Uterus (tissue), 2 donors: ENCODE data around the gene ZFPM1.

Experiments used
- POLR2A ChIP-seq, 2 donors: fragments of 450-650 bp; IDR thresholded peaks; one replicate each; pipeline ENCODE4 v1.6.1; 2016; ENCODE audit warnings: antibody characterized with exemption in 2 of 2, mild to moderate bottlenecking in 1 of 2, moderate library complexity in 1 of 2
- TF ChIP-seq, protein P1 (sequence below), 4 experiments: fragments of 200-600 bp in 2 of 4; fragments of 450-650 bp in 2 of 4; sonication (generic) in 2 of 4; IDR thresholded peaks; one replicate each; pipeline ENCODE4 v1.5.1; 2016 to 2019; ENCODE audit warnings: antibody characterized with exemption in 4 of 4, mild to moderate bottlenecking in 2 of 4, moderate library complexity in 1 of 4

DNA sequence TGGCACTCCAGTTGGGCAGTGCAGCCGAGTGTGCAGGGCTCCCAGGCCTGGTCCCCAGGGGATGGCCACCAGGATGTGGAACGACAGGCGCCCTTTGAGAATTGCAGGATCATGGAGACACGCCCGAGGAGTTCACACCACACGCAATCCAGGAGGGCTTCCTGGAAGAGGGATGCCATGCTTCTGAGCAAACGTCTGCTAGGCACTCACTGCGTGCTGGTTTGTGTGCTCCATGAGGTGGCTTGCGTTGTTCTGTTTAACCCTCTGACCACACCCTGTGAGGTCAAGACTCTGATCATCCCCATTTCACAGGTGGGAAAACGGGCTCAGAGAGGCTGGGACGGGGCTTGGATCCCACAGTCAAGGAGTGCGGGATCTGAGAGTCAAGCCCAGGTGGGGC, 32.6 kb upstream of the ZFPM1 start:
- TF ChIP-seq, protein P1, sequence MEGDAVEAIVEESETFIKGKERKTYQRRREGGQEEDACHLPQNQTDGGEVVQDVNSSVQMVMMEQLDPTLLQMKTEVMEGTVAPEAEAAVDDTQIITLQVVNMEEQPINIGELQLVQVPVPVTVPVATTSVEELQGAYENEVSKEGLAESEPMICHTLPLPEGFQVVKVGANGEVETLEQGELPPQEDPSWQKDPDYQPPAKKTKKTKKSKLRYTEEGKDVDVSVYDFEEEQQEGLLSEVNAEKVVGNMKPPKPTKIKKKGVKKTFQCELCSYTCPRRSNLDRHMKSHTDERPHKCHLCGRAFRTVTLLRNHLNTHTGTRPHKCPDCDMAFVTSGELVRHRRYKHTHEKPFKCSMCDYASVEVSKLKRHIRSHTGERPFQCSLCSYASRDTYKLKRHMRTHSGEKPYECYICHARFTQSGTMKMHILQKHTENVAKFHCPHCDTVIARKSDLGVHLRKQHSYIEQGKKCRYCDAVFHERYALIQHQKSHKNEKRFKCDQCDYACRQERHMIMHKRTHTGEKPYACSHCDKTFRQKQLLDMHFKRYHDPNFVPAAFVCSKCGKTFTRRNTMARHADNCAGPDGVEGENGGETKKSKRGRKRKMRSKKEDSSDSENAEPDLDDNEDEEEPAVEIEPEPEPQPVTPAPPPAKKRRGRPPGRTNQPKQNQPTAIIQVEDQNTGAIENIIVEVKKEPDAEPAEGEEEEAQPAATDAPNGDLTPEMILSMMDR (IDR thresholded peaks at IDR 0.05) = no peak
- no peak for TF ChIP-seq POLR2A (IDR thresholded peaks at IDR 0.05)
